Ovary (tissue), 9 donors: ENCODE results near the gene BIVM. TPM values are rescaled to one million over a fixed set of nuclear protein-coding genes. Genes with fewer than 3 reads are reported as not detected.

Experiments
- DNase-seq, 5 donors: peaks; one replicate each; pipeline ENCODE4 v3.0.0-alpha.2; 2019 to 2020
- H3K27ac ChIP-seq, 2 donors: fragments of 200-600 bp; one replicate each; pipeline versions ENCODE4 v1.5.1 to v1.8.0; 2019 to 2022
- H3K27me3 ChIP-seq: fragments of 200-600 bp; one replicate; pipeline ENCODE4 v1.8.0; 2022
- H3K36me3 ChIP-seq: fragments of 200-600 bp; sonication (generic); one replicate; pipeline ENCODE4 v1.5.1; 2019
- H3K4me1 ChIP-seq: one replicate; pipeline ENCODE4 v1.8.1; 2013; ENCODE audit warnings: mild to moderate bottlenecking, moderate library complexity; ENCODE audit not compliant: insufficient read depth
- H3K4me3 ChIP-seq: fragments of 200-600 bp; sonication (generic); one replicate; pipeline ENCODE4 v1.5.1; 2017
- H3K9me3 ChIP-seq, 2 donors: fragments of 200-600 bp in 1 of 2; sonication (generic) in 1 of 2; one replicate each; pipeline versions ENCODE4 v1.5.1 to v1.8.1; 2013 to 2019; ENCODE audit warnings: mild to moderate bottlenecking in 1 of 2, moderate library complexity in 1 of 2
- EP300 ChIP-seq: sonication (generic); formaldehyde crosslinking; IDR thresholded peaks from one replicate; pipeline ENCODE4 v1.6.1; 2017; ENCODE audit warnings: antibody characterized with exemption
- POLR2A ChIP-seq: fragments of 450-650 bp; IDR thresholded peaks from one replicate; pipeline ENCODE4 v1.6.1; 2017; ENCODE audit warnings: antibody characterized with exemption, mild to moderate bottlenecking, moderate library complexity
- WGBS, 3 donors: extraction: QIAGEN DNeasy Blood & Tissue Kit in 1 of 3; methylation state at CpG; one replicate each; pipeline versions ENCODE4 v1.1.5 to v1.1.7; 2013 to 2017; 5-methylcytosine and 5-hydroxymethylcytosine counted together
- intact Hi-C, 4 donors: fragments of 100-400 bp; cut with DNase I; formaldehyde crosslinking; loops; one replicate each; pipeline versions ENCODE4 v1.11.0 to v1.15.1; 2022 to 2023
- polyA plus RNA-seq, 2 donors: library from polyadenylated mRNA; stranded (reverse); fragments of 200-250 nt in 1 of 2; fragments of 350-450 nt in 1 of 2; fragmentation: Illumina TruSeq in 1 of 2; extraction: RNeasy Lipid Tissue Mini Kit (QIAGEN cat#74804) in 1 of 2; gene quantifications; one replicate each; pipeline ENCODE4 v1.2.3, GENCODE V29; 2013 to 2014
- total RNA-seq, 7 donors: library from RNA; depleted of rRNA in 2 of 7; stranded (reverse); fragments of >200 nt in 2 of 7; fragmentation: NEBNext Ultra II Directional in 3 of 7; extraction: Animal tissue kit (Norgen Biotek cat#: 25700) in 3 of 7; gene quantifications; one replicate each; pipeline versions ENCODE4 v1.1.0 to v1.2.4, GENCODE V29; 2016 to 2023
- TF ChIP-seq, protein P1 (sequence below), 3 donors: fragments of 450-650 bp in 2 of 3; fragments of 200-600 bp in 1 of 3; IDR thresholded peaks; one replicate each; pipeline versions ENCODE4 v1.5.1 to v1.8.0; 2016 to 2022; ENCODE audit warnings: antibody characterized with exemption in 3 of 3, mild to moderate bottlenecking in 1 of 3
- donor health status: DM: no; HTN: no; CAD: no; lungs with moderate emphysema.
- donor health status: DM: no; HTN: no; CAD: no.
- donor health status: Bipolar disorder and iron deficiency.
- donor health status: DM: yes; HTN: yes; CAD: no.
- donor health status: DM: no; HTN: no; CAD: no.
- donor health status: DM: yes; HTN: yes; CAD: no.

BIVM gene
- total and polyA plus RNA-seq, 9 donors = 10.4 to 25.0 (median 21.3) TPM

DNA sequence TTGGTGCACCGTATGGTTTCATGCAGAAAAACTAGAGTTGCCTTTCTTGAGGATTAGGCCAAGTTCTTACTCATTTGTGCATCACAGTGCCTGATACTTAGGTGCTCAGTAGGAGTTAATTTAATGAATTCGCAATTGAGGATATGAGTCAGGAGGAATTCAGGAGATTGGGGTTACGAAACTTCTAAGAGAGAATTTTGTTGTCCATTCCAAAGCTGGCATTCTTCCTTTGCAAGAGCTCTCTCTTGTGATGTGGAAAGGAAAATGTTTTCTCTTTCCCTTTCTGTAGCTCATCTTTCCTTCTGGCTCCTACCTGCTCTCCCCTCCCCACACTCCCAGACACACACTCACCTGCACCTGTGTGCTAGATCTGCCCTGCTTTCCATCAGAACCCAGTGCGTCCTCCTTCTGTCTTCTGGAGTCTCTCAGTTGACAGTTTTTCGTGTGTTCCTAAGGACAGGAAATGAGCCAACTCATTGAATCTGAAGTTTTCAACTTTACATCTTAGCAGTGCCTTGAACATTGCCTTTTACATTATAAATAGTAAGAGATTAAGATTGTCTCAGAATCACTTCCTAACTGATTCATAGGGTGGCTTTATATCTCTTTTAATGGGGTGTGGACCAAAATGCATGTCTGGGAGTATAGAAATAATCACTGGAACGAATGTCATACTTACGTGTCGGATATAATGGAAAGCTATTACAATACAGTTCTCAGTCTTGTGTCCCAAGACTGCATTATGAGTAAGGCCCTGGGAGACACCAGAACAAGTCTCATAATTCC lies 27.2 kb downstream of the BIVM start:
- Histone ChIP-seq H3K36me3 (no peaks in the 10 kb centered on the region), H3K27me3 (no peaks in the 10 kb centered on the region), H3K9me3 (no peaks in the 10 kb centered on the region), H3K27ac (no peak overlapping the region), H3K4me1 (no peaks in the 10 kb centered on the region), H3K4me3 (no peak overlapping the region)
- intact Hi-C loops = no loop called here
- TF ChIP-seq EP300 (no peak), POLR2A (no peak)
- TF ChIP-seq, protein P1, sequence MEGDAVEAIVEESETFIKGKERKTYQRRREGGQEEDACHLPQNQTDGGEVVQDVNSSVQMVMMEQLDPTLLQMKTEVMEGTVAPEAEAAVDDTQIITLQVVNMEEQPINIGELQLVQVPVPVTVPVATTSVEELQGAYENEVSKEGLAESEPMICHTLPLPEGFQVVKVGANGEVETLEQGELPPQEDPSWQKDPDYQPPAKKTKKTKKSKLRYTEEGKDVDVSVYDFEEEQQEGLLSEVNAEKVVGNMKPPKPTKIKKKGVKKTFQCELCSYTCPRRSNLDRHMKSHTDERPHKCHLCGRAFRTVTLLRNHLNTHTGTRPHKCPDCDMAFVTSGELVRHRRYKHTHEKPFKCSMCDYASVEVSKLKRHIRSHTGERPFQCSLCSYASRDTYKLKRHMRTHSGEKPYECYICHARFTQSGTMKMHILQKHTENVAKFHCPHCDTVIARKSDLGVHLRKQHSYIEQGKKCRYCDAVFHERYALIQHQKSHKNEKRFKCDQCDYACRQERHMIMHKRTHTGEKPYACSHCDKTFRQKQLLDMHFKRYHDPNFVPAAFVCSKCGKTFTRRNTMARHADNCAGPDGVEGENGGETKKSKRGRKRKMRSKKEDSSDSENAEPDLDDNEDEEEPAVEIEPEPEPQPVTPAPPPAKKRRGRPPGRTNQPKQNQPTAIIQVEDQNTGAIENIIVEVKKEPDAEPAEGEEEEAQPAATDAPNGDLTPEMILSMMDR (IDR thresholded peaks at IDR 0.05) = no peak
- DNase-seq = no peak
- 55 to 69% (median 61%) methylated on average over 8 of the region's 8 CpGs for WGBS, 3 donors

DNA sequence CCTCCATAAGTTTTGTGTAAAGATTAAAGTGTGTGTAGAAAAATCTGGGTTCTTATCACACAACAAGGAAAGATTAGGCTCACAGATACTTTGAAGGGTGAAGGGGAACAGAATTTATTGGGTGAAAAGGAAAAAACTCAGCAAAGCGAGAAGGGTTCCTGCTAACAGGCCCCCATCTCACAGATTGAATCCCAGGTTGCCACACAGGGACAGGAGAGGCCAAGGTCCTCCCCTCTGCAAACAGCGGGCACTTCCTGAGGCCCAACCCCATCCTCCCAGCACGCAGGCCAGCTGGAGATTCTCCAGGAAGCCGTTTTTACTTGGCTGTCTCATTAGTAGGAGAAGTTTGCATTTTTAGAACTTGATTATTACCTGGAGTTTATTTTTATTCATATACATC lies 31.7 kb downstream of the BIVM start:
- TF ChIP-seq, protein P1 (IDR thresholded peaks at IDR 0.05) = no peak
- TF ChIP-seq EP300 (no peak), POLR2A (no peak)
- no peak overlapping the region for H3K27ac ChIP-seq
- H3K36me3 ChIP-seq = no peaks in the 10 kb centered on the region
- WGBS, 3 donors = 31 to 36% (median 34%) methylated on average over 4 of the region's 4 CpGs
- intact Hi-C loops = no loop called here
- no peaks in the 10 kb centered on the region for H3K9me3 ChIP-seq
- H3K27me3 ChIP-seq = no peaks in the 10 kb centered on the region
- no peak overlapping the region for H3K4me3 ChIP-seq
- H3K4me1 ChIP-seq = no peaks in the 10 kb centered on the region
- no peak for DNase-seq

DNA sequence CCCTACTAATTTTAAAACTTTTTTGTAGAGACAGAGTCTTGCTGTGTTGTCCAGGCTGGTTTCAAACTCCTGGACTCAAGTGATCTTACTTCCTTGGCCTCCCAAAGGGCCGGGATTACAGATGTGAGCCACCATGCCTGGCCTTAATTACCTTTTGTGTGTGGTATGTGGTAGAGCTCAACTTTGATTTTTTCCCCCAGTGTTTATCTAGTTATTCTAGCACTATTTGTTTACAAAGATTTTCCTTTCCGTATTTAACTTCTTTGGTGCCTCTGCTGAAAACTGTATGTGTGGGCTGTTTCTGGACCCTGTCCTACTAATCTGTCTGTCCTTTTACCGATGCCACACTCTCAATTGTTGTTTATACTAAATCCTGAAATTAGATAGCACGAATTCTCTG lies 37.6 kb downstream of the BIVM start:
- intact Hi-C loops = no loop called here
- Histone ChIP-seq H3K9me3 (no peaks in the 10 kb centered on the region), H3K36me3 (no peaks in the 10 kb centered on the region), H3K27me3 (no peaks in the 10 kb centered on the region), H3K4me3 (no peak overlapping the region), H3K4me1 (no peaks in the 10 kb centered on the region), H3K27ac (no peak overlapping the region)
- WGBS, 3 donors = 80 to 93% (median 90%) methylated on average over 4 of the region's 4 CpGs
- no peak for DNase-seq
- TF ChIP-seq POLR2A = no peak

DNA sequence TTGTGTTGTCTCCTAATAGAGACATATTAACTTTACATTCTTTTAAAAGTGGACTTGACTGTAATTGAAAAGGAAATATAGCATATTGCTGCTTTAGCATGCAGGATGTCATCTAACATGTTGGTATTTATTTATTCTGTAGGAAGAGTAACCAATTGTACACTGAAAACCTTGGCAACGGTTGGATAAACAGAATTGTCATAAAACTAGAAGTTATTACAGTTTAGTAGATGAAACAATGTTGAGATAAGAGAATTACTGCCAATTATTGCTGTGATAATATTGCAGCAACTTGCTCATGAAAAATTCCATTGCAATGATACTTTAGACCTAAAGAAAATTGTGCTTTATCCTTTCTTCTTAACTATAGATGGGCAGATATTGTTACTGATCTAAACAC lies 39.4 kb downstream of the BIVM start:
- intact Hi-C loops = no loop called here
- WGBS, 3 donors = 71 to 78% (median 76%) methylated on average over 1 of the region's 1 CpG
- Histone ChIP-seq H3K9me3 (no peaks in the 10 kb centered on the region), H3K4me3 (no peak overlapping the region), H3K27me3 (no peaks in the 10 kb centered on the region), H3K27ac (no peak overlapping the region), H3K4me1 (no peaks in the 10 kb centered on the region), H3K36me3 (no peaks in the 10 kb centered on the region)
- DNase-seq = no peak
- TF ChIP-seq, protein P1 (IDR thresholded peaks at IDR 0.05) = no peak
- TF ChIP-seq POLR2A (no peak), EP300 (no peak)

DNA sequence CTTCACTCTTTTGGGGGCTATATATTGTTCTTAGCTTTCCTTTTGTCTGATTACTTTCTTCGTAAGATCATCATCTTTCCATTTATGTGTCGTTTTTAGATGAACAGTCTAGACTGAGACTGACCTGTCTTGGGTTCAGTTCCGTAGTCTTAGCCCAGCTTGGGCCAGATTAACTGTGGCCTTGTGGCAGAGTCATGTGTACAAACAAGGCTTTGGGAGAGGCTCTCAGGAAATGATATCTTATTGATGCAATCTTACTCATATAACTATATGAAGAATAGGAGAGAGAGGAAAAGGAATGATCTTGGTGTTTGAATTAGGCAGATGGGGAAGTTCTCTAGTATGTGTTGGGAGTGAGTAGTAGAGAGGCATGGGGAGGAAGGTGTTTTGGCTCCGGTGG lies 40.1 kb downstream of the BIVM start:
- Histone ChIP-seq H3K36me3 (no peaks in the 10 kb centered on the region), H3K27ac (no peak overlapping the region), H3K4me3 (no peak overlapping the region), H3K9me3 (no peaks in the 10 kb centered on the region), H3K27me3 (no peaks in the 10 kb centered on the region), H3K4me1 (no peaks in the 10 kb centered on the region)
- no peak for DNase-seq
- TF ChIP-seq POLR2A (no peak), EP300 (no peak)
- TF ChIP-seq, protein P1 (IDR thresholded peaks at IDR 0.05) = no peak
- WGBS, 3 donors = 34 to 47% (median 45%) methylated on average over 4 of the region's 4 CpGs
- intact Hi-C loops = no loop called here
